GM18907 (cell line): Measurements from ENCODE around the gene ATP11A.

Source experiments
- ATAC-seq: cut with Tn5 transposase; IDR thresholded peaks from one replicate; pipeline ENCODE4 v1.9.1; 2021; ENCODE audit warnings: mild to moderate bottlenecking, moderate library complexity; ENCODE audit not compliant: unreplicated experiment

Gene ATP11A

DNA sequence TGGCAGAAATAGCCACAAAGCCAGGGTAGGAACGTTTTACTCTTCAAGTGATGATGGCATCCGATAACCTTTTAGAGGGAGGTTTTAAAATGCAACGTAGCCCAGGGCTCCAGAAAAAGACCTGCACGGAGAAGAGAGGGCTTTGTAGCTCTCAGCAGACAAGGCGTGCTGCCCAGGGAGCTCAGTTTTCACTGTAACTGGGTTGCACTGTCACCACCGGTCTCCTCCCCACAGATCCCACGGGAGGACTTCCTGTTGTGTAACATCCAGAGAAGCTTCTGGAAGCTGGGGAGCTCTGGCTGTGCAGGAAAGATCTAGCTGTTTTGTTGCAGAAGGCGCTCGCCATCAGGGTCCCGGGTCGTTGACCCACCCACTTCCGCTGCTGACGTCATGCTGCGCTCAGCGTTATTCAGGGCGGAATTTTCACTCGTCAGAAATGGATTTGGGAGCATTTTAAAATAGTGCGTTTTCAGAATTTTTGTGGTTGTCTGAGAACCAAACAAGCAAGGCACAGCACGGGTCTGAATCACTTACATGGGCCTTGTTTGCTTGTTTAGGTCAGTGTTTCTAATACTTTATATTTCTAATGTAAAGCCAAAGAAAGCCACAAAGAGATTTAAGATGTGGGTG is 50.8 kb downstream of the ATP11A start:
- ATAC-seq: no peak

DNA sequence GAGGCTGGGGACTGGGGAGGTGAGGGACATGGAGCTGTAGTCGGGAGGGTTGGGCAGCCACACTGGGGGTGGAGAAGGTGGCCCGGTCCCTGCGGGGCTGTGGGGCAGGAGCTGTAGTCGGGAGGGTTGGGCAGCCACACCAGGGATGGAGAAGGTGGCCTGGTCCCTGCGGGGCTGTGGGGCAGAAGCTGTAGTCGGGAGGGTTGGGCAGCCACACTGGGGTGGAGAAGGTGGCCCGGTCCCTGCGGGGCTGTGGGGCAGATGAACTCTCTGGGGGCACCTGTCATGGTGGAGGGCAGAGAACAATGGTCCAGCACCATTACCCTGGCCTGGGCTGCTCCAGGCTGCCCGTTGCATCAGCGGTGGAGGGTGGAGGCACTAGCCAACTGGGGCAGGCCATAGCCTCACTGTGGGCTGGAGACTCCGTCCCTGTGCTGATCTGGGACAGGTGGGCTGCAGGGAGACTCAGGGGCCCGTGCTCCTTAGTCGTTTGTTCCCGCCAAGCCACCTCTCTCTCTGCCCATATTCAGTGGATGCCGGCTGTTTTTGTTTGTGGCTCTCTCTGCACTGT is 51.4 kb downstream of the ATP11A start:
- no peak for ATAC-seq

DNA sequence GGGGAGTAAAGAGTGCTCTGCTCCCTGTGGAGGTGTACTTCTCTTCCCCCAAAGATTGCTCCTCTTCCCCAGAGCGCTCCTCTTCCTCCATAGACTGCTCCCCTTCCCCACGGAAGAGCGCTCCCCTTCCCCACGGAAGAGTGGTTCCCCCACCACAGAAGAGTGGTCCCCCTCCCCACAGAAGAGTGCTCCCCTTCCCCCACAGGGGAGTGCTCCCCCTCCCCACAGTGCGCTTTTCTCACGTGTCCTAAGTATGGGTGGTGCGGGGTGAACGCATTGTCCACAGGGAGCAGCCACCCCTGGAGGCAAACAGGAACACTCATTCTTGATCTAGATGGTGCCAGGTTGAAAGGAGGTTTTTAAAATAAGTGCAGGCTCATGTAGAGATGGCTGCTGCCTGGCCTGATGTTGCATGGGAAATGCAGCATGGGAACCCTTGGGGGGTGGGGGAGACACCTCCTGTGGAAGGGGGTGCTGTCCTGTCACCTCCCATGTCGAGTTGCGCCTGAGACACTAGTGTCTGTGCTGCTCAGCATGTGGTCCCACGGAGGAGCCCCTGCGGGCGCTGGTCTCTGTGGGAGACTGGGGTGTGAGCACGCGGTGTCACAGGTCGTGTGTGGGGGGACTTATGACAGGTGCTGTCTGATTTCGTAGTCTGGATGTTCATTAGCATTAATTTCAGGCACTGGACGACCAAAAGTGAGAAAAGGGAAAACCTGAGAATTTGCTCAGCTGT is 52.2 kb downstream of the ATP11A start:
- ATAC-seq: no peak

DNA sequence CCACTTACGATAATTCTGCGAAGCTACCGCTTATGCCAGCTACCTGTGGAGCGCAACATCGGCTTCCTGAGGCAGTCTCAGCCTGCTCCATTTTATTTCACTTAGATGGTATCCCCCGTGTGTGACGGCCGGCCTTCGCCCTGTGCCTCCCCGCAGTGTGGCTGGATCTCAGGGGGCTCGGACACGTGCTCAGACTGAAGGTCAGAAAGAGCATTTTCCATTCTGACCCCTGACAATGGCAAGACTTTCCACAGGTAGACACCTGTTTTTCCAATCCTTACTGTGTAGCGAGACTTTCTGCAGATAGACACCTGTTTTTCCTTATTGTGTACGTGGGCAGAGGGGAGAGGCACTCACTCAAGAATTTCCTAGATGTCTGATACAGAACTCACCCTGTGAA is 52.7 kb downstream of the ATP11A start:
- no peak for ATAC-seq

DNA sequence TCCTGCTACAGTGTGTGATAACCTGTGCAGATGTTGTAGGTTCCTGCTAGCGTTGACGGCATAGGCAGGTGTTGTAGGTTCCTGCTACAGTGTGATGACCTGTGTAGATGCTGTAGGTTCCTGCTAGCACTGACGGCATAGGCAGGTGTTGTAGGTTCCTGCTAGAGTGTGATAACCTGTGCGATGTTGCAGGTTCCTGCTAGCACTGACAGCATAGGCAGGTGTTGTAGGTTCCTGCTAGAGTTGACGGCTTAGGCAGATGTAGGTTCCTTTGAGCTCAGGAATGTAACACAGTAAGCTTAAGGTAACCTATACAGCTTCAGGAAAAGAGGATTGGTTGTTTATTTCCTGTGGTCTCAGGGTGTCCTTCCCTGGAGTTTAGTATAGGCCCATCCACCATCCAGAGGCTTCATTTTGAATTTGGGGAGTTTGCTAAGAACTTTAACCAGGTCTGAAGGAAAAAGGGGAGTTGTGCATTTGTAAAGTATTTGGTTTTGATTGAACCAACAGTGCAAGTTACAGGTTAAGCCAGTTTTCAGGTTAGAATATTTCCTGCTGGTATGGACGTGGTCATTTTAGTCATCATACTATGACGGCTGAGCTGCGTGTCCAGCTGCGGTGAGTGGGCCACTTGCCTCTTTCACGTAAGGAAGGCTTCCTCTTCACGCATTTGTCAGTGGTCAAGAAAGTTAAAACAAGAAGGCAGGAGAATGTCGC is 53.8 kb downstream of the ATP11A start:
- ATAC-seq: no peak

DNA sequence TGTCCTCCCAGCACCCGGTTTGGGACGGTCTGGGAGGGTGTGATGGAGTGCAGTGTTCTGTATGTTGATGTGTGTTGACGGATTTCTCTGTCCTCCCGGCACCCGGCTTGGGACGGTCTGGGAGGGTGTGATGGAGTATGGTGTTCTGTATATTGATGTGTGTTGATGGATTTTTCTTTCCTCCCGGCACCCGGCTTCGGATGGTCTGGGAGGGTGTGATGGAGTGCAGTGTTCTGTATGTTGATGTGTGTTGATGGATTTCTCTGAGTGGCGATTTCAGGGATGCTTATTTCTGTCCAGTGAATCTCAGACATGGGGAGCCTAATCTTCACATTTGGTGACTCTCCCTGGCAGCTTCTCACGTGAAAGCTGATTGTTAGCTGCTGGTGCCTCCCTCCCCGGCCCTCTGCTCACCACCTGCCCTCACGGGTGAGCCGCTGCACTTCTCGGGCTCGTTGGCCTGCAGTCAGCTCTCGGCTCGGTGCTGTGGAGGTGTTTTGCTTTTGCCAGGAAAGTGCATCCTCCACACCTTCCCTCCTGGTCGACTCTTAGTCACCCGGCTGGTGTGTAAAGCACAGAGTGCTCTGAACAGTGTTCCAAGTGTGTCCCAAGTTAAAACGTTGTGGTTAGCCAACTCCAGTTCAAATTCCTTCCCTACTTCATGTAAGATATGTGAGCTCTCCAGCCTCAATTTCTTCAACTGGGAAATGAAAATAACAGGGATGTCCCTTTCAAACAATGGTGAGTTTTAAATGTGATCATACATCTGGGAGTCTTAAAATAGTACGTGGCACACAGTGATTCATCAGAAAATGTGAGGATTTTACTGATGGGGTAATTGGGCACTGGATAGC is 54.6 kb downstream of the ATP11A start:
- no peak for ATAC-seq

DNA sequence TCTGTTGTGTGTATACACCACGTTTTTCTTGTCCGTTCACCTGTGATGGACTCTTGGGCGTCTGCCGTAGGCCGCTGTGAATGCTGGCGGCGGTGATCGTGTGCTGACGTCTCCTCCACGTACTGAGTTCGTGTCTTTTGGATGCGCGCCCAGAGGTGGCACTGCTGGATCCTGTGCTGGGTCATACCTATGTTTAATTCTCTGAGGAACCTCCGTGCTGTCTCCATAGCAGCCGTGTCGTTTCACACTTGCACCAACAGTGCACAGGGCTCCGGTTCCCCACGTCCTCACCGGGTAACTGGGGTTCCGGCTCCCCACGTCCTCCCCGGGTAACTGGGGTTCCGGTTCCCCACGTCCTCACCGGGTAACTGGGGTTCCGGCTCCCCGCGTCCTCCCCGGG is 56.2 kb downstream of the ATP11A start:
- no peak for ATAC-seq

DNA sequence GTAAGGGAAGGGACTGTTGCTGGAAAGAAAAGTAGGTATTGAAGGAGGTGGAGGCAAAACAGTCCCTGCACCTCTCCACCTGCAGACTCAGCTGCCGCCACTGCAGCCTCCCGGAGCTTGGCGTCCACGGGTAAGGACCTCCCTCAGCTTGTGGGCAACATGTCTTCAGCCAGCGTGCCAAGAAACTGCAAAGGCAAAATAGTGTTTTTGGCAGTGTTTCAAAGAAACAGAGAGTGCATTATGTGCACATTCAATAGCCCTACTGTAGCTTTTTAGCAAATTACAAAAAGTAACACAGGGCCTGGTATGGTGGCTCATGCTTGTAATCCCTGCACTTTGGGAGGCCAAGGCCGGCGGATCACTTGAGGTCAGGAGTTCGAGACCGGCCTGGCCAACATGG is 57.4 kb downstream of the ATP11A start:
- ATAC-seq: no peak

DNA sequence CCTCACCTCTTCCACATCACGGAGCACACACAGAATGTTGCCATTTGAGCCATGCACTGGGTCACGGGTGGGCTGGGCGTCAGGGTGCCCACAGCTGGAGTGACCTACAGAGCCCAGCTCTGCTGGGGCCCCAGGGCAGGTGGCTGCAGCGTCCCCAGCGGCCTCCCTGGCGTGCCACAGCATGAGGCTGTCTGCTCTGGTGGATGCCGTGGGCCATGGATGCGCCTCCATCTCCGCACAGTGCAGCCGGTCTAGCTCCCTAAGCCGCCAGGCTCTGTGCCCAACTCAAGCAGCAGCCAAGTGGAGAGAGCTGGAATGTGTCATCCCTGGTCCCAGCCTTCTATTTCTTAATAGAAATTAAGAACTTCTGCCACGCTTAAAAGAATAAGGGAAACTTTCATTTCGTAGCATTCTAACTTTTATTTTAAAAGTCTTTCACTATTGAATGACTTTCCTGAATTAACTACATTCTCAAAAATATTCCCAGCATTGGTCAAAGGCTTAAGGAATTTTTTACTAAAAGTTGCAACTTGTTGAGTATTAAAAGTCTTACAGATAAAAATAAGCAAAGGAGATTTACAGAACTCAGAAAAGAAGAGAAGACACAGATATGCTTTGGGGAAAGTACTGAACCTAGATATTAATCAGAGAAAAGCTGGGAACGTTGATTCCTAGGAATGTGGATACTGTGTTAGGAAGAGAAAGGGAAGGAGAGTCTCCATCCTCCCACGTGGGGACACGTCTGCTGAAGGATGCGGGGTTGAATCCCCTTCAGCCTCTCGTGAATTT is 59.3 kb downstream of the ATP11A start:
- no peak for ATAC-seq

DNA sequence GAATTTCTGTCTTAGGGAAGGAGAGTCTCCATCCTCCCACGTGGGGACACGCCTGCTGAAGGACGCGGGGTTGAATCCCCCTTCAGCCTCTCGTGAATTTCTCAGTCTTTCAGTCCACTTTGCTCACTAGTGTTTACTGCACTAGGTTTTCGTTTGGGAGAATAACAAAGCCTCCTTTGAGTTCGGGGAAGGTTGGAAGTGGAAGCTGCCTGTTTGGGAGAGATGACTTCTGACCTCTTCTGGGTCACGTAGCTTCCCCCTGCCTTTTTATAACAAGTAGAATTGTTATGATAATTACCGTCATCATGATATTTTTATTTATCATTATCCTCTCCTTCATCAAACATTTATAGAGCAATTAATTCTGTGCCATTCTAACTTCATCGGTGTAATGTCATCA is 60.7 kb downstream of the ATP11A start:
- no peak for ATAC-seq

DNA sequence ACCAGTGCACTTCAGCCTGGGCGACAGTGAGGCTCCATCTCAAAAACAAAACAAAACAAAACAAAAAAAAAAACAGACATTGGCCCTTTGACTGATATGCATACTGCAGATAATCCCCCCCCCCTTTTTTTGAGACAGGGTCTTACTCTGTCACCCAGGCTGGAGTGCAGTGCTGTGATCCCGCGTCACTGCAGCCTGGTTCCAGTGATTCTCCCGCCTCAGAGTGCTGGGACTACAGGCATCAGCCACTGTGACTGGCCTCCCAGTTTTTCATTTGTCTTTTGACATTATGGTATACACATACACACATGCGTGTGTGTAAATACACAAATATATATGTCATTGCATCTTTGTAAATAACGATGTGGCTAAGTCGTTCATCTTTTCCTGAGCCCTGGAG is 61.8 kb downstream of the ATP11A start:
- no peak for ATAC-seq

DNA sequence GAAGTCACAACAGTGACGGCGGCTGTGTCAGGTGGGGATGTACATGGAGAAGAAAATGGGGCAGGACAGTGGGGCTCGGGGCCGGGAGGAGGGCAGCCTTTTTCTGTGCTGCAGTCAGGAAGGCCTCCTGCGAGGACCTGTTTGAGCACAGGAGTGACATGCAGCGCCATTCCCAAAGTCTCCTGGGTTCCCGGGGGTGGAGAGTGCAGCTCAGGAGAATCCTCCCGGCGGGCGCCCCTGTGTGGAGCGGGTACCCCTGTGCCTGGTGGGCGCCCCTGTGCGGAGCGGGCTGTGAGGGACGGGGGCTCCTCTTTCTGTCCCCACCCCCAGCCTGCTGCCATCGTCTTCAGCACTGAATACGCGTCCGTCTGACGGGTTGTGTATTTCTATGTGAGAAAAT is 62.4 kb downstream of the ATP11A start:
- no peak for ATAC-seq

DNA sequence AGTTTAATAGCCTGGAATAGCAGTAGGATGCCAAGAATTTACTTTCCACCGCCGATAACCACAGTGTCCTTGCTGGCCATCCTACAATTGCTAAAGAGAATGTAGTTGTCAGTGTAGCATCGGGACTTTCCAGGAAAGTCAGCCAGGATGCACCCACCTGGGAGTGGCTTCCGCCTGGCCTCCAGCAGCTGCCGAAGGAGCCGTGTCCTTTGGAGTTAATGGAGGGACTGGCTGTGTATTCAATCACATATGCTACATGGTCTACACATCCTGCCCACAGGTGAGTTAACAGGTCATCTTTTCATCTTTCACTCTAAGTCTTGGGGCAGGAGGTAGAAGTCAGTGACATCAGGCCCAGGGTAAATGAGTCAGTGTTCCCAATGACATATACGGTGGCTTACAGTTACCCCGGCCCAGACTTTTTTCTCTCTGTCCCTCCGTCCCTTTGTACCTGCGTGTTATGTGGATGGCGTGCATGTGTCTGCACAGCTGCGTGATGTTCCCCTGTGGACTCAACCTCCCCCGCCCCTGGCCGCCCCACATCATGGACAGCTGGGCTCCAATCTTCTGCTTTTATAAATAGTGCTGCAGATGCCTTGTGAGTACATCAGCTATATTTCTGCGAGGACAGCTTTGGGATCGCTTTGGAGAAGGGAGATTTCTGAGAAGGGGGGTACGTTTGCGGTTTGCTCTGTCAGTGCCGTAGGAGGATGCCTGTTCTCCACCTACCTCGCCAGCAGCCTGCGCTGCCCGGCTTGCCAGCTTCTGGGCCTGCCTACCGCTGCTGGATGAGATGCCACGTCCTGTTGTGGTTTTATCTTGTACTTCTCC is 63.1 kb downstream of the ATP11A start:
- ATAC-seq: no peak

DNA sequence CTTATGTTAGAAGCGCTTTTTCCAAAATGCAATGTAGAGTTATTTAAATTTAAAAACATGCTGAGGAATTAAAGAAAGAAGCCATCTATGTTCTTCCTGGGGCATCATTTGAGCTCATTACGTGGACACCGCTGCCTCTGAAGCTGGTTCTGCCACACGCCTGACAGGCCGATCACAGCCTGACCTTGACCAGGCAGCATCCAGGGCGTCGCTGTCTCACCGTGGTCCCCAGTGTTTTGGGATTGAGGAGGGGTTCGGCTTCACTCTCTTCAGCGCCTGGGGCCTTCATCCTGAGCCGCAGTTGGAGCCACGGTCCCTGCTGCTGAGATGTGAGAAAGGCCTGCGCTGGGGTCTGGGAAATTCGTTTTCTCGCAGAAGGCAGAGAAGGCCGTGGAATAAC is 64.0 kb downstream of the ATP11A start:
- no peak for ATAC-seq

DNA sequence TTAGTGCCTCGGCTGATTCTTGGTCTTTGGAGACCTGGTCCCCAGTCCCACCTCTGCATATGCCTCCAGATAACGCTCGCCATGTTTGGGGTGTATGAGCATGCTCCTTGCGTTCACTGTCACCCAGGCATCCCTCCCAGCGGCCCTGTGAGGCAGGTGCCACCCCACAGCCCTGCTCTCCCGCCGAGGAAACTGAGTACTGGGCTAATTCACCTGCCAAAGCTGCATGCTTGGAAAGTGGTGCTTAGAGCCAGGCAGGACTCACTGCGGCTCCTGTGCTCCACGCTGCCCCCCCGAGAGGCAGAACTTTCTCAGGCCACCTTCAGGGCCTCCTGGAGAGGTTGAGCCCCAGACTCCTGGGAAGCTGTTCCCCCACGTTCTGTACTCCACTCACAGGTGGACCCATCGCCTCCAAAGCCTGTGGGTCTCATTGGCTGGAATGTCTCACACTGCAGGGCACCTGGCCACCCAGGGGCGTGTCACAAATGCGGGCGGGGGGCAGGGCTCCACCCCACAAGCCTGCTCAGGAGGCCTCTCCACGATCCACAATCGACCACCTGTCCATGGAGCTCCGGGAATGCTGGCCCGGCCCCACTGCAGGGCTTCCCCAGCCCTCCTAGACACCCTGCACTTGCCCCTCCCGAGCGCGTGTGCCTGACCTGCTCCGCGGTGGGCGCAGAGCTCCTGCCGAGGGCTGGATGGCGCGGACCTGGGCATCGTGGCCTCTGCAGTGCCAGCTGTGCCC is 64.6 kb downstream of the ATP11A start:
- no peak for ATAC-seq

DNA sequence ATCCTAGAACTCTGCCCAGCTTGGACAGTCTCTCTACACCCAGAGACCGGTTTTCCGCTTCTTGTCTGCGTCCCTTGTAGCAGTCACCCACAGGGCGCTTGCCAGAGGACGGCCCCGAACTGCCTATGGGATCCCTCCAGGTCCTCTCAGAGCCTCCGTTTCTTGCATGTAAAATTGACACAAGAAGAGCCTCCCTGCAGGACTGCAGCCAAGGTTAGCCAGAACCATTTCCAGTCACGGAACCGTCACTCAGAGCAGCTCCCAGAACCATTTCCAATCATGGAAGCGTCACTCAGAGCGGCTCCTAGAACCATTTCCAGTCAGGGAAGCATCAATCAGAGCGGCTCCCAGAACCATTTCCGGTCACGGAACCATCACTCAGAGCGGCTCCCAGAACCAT is 65.5 kb downstream of the ATP11A start:
- ATAC-seq: no peak

DNA sequence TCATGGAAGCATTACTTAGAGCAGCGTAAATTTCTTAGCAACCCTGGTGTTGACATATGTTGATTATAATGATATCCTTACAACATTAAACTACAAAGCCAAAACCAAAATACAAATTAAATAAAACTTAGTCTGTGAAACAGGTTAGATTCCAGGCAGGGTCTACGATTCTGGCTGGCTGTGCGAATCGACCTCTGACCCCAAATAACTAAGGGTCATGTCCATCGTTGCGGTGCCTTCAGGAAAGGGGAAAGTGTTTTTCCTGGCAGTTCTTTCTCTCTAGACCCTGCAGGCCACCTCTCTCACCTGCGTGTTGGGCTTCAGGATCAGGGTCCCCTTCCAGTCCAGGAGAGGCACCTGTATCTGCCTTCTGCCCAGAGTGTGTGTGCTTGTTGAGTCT is 66.2 kb downstream of the ATP11A start:
- ATAC-seq: no peak

DNA sequence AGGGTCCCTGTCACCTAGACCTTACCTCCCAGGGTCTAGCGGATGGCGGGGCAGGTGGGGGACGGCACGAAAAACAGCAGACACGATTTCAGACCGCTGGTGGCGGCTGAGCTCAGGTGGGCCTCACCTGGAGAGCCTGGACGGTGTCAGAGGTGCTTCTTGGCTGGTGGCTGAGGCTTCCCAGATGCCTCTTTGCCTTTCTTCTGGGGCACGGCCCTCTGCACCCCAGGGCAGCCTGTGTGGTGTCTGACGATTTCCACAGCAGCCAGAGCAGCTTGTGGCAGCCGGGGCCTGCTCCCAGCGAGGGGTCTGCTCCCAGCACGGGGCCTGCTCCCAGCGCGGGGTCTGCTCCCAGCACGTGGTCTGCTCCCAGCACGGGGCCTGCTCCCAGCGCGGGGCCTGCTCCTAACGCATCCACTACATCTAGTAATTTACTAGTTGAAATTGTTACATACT is 66.7 kb downstream of the ATP11A start:
- ATAC-seq: no peak
